Retinal pigment epithelial cell (primary cell): ENCODE data around the gene ANXA1.
"Not testable (repeated sequence)": the region's sequence is repeated elsewhere in the genome, so short reads cannot be mapped to it uniquely, and the experiment has no call there.

ENCODE experiments used
- DNase-seq: peaks from one replicate; pipeline ENCODE4 v3.0.0-alpha.2; 2010; ENCODE audit warnings: low read depth
- H3K4me3 ChIP-seq: 2 replicates; pipeline ENCODE4 v1.5.1; 2011; ENCODE audit warnings: mild to moderate bottlenecking, low read length, control low read depth, moderate library complexity
- TF ChIP-seq, protein P1 (sequence below): conservative IDR thresholded peaks from 2 replicates; pipeline ENCODE4 v1.5.1; 2011; ENCODE audit warnings: low read depth, low read length, control low read depth, inconsistent platforms

The ANXA1 gene

GRCh38 chr9:73151653-73152542, at the start of gene ANXA1:
TSS of gene ANXA1 (plus strand) at chr9:73151865. CDS start at chr9:73158536, 6,671 bp downstream.
- peak within 1 kb of the TSS; percentile 94 for H3K4me3 ChIP-seq
- TF ChIP-seq, protein P1, sequence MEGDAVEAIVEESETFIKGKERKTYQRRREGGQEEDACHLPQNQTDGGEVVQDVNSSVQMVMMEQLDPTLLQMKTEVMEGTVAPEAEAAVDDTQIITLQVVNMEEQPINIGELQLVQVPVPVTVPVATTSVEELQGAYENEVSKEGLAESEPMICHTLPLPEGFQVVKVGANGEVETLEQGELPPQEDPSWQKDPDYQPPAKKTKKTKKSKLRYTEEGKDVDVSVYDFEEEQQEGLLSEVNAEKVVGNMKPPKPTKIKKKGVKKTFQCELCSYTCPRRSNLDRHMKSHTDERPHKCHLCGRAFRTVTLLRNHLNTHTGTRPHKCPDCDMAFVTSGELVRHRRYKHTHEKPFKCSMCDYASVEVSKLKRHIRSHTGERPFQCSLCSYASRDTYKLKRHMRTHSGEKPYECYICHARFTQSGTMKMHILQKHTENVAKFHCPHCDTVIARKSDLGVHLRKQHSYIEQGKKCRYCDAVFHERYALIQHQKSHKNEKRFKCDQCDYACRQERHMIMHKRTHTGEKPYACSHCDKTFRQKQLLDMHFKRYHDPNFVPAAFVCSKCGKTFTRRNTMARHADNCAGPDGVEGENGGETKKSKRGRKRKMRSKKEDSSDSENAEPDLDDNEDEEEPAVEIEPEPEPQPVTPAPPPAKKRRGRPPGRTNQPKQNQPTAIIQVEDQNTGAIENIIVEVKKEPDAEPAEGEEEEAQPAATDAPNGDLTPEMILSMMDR = no peak
- no peak for DNase-seq

DNA sequence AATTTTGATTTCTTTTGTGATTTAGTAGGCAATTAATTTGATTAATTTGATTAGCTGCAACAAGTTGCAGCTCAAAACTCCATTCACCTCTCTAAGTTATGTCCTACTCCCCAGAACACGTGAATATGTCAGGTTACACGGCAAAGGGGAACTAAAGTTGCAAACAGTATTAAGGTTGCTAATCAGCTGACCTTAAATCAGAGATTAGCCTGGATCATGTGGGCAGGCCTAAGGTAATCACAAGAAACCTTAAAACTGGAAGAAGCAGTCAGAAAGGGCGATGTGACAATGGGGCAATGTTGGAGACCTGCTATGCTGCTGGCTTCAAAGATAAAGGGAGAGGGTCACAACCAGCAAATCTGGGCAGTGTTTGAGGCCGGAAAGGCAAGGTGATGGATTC, 47.3 kb upstream of the ANXA1 start:
- TF ChIP-seq, protein P1 = no peak
- H3K4me3 ChIP-seq = no peak overlapping the region
- DNase-seq = peak; percentile 80

DNA sequence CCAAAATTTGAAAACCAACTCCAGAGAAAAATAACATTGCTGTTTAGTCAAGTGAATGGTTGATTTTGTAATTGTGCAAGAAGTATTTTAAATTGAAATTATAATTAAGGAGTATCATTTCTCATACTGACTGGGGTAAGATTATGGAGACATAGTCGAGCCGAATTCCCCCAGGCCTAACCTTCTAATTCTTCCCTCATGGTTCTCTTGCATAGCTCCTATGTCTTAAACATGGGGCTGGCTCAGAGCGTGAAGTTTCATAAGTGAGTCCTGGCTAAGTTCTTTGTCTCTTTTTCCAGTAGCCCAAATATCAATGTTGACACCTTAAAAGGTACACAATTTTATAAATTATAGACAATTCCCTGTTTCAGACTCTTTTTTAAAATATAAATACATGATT, 46.7 kb upstream of the ANXA1 start:
- DNase-seq = no peak
- TF ChIP-seq, protein P1 = no peak

DNA sequence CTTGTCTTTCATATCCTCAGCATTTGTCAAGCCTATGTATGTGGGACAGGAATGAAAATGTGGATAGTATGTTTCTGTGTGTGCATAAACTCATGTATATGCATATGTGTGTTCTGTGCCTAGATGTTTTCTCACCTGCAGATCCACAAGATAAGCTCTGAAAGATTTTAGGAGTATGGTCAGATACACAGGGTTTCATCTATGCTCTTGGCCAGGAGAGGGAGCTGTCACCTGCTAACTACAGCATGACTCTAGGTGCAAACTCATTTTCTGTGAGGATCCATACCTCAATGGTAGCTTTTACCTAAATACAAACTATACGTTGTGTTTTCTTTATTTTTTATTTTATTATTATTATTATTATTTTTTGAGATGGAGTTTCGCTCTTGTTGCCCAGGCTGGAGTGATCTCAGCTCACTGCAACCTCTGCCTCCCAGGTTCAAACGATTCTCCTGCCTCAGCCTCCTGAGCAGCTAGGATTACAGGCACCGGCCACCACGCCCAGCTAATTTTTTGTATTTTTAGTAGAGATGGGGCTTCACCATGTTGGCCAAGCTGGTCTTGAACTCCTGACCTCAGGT, 44.1 kb upstream of the ANXA1 start:
- not testable (repeated sequence) for H3K4me3 ChIP-seq, DNase-seq
- TF ChIP-seq, protein P1 = peak; percentile 76

More for the DNA sequence above, 46.7 kb upstream of the ANXA1 start:
- H3K4me3 ChIP-seq = no peak overlapping the region

- H3K4me3 ChIP-seq = no peak overlapping the region
- TF ChIP-seq, protein P1 = no peak
- DNase-seq = no peak
Measured at GRCh38 chr9:73114058-73114457, 37.6 kb upstream of the ANXA1 start.

GRCh38 chr9:73114958-73115357, 36.7 kb upstream of the ANXA1 start:
- TF ChIP-seq, protein P1 = no peak
- no peak for DNase-seq
- H3K4me3 ChIP-seq = no peak overlapping the region
